ENCODE data around the gene UMODL1. TPM values are rescaled to one million over a fixed set of nuclear protein-coding genes. Genes with fewer than 3 reads are reported as not detected.

The UMODL1 gene
- total RNA-seq, 2 experiments from 2014 or later: not detected

DNA sequence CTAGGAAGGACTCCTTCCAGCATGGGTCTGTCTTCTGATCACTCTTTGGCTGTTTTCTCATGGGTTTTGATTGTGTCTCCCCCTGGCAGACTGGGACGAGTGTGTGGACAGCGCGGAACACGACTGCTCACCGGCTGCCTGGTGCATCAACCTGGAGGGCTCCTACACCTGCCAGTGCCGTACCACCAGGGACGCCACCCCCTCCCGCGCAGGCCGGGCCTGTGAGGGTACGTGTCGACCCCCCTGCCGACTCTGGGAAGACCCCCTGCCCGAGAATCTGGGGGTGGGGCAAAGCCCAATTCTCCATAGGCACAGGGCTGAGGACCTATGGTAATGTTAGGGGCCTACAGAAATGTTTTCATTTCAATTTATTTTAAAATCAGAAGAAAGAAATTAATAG lies 38.4 kb downstream of the UMODL1 start:
- DNase-seq (no peak), ATAC-seq (no peak)
- H3K36me3 Mint-ChIP-seq (ENCODE audit: low read depth): no peaks in the 10 kb centered on the region
- peaks cover 5% of the 10 kb centered on the region for H3K4me1 Mint-ChIP-seq (ENCODE audit: low read depth)
- no peak overlapping the region for H3K4me3 Mint-ChIP-seq
- CTCF ChIA-PET: interaction anchor here (0.8 to 6.4 kb wide), 7 partner anchors 10 to 293 kb away, joined by 3 to 76 read pairs (median 16); no protein-coding TSS in a partner anchor
- H3K27me3 Mint-ChIP-seq: no peaks in the 10 kb centered on the region
- H3K27ac Mint-ChIP-seq: no peak overlapping the region
- H3K9me3 Mint-ChIP-seq: no peaks in the 10 kb centered on the region
- TF ChIP-seq, protein P1, sequence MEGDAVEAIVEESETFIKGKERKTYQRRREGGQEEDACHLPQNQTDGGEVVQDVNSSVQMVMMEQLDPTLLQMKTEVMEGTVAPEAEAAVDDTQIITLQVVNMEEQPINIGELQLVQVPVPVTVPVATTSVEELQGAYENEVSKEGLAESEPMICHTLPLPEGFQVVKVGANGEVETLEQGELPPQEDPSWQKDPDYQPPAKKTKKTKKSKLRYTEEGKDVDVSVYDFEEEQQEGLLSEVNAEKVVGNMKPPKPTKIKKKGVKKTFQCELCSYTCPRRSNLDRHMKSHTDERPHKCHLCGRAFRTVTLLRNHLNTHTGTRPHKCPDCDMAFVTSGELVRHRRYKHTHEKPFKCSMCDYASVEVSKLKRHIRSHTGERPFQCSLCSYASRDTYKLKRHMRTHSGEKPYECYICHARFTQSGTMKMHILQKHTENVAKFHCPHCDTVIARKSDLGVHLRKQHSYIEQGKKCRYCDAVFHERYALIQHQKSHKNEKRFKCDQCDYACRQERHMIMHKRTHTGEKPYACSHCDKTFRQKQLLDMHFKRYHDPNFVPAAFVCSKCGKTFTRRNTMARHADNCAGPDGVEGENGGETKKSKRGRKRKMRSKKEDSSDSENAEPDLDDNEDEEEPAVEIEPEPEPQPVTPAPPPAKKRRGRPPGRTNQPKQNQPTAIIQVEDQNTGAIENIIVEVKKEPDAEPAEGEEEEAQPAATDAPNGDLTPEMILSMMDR (IDR thresholded peaks at IDR 0.05): no peak
- intact Hi-C loops (cut with micrococcal nuclease): loop anchor here (5.0 kb wide), 1 partner anchor 107 kb away; no protein-coding TSS in a partner anchor
- POLR2A ChIA-PET: interaction anchor here (0.7 to 1.1 kb wide), 3 partner anchors 137 to 183 kb away, joined by 3 read pairs; no protein-coding TSS in a partner anchor

DNA sequence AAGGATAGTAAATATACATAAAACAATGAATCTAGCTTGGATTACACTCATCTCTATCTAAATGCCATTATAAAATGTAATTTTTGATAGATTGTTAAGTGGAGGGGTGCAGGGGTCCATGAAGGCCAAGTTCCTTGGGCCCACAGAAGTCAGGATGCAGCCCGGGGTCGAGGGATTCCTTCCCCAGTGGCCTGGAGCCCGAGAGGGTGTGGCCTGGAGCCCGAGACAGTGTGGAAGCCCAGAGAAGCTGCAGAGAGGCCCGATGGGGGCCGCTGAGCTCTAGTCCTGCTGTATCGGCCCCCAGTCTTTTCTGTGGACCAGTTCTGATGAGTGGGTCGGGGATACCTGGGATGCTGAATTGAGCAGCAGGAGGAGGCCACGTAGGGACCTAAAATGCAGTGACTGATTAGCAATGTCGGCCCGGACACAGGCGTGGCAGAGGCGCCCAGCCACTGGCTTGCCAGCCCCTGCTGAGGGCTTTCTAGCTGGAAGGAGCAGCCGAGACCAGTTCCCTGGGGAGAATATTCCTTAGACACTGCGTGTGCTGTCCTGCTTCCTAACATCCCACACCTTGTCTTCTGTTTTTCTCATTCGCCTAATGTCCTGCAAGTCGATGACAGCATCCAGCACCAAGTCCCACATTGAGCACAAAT lies 38.9 kb downstream of the UMODL1 start:
- intact Hi-C loops (cut with micrococcal nuclease): loop anchor here (5.0 kb wide), 1 partner anchor 108 kb away; no protein-coding TSS in a partner anchor
- Mint-ChIP-seq H3K27me3 (no peaks in the 10 kb centered on the region), H3K36me3 (ENCODE audit: low read depth) (no peaks in the 10 kb centered on the region), H3K4me3 (no peak overlapping the region), H3K27ac (no peak overlapping the region), H3K4me1 (ENCODE audit: low read depth) (peaks cover 5% of the 10 kb centered on the region), H3K9me3 (no peaks in the 10 kb centered on the region)
- ChIA-PET POLR2A (interaction anchor here (1.1 kb wide), 1 partner anchor 184 kb away, joined by 3 read pairs; no protein-coding TSS in a partner anchor), CTCF (interaction anchor here (0.8 to 6.4 kb wide), 2 partner anchors 9 to 185 kb away, joined by 3 to 76 read pairs; no protein-coding TSS in a partner anchor)
- TF ChIP-seq, protein P1 (IDR thresholded peaks at IDR 0.05): no peak
- ATAC-seq: no peak
- no peak for DNase-seq

DNA sequence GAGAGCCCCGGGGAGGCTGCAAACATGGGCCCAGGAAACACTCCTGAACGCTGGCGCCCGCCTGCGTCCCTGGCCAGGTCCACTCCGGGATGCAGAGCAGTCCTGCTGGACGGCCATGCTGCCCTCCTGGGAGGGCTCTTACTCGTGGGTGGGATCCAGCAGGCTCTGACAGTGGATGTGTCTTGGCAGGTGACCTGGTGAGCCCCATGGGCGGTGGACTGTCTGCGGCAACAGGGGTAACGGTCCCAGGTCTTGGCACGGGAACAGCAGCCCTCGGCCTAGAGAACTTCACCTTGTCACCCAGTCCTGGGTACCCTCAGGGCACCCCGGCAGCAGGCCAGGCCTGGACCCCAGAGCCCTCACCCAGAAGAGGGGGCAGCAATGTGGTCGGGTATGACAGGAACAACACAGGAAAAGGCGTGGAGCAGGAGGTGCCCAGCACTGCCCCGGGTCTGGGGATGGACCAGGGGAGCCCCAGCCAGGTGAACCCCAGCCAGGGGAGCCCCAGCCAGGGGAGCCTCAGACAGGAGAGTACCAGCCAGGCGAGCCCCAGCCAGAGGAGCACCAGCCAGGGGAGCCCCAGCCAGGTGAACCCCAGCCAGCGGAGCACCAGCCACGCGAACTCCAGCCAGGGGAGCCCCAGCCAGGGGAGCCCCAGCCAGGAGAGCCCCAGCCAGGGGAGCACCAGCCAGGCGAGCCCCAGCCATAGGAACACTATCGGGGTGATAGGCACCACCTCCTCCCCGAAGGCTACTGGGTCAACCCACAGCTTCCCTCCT lies 39.8 kb downstream of the UMODL1 start:
- Mint-ChIP-seq H3K9me3 (no peaks in the 10 kb centered on the region), H3K27ac (no peak overlapping the region), H3K4me1 (ENCODE audit: low read depth) (peaks cover 5% of the 10 kb centered on the region), H3K4me3 (no peak overlapping the region), H3K36me3 (ENCODE audit: low read depth) (no peaks in the 10 kb centered on the region), H3K27me3 (no peaks in the 10 kb centered on the region)
- TF ChIP-seq, protein P1 (IDR thresholded peaks at IDR 0.05): no peak
- no peak for ATAC-seq
- ChIA-PET CTCF (interaction anchor here (1.5 to 1.7 kb wide), 2 partner anchors 35 to 148 kb away, joined by 3 to 7 read pairs; no protein-coding TSS in a partner anchor), POLR2A (interaction anchor here (0.6 kb wide), 1 partner anchor 494 kb away, joined by 3 read pairs; no protein-coding TSS in a partner anchor)
- no peak for DNase-seq
- intact Hi-C loops (cut with micrococcal nuclease): no loop called here

DNA sequence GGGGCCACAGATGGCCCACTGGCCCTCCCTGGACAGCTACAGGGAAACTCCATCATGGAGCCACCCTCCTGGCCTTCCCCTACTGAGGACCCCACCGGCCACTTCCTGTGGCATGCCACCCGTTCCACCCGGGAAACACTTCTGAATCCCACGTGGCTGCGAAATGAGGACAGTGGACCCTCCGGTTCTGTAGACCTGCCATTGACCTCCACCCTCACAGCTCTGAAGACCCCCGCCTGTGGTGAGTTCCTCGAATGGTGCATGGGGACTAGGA lies 40.3 kb downstream of the UMODL1 start:
- POLR2A ChIA-PET: interaction anchor here (0.6 kb wide), 1 partner anchor 494 kb away, joined by 3 read pairs; no protein-coding TSS in a partner anchor
- DNase-seq (no peak), ATAC-seq (no peak)
- peaks cover 5% of the 10 kb centered on the region for H3K4me1 Mint-ChIP-seq (ENCODE audit: low read depth)
- H3K27ac Mint-ChIP-seq: no peak overlapping the region
- no peak overlapping the region for H3K4me3 Mint-ChIP-seq
- TF ChIP-seq, protein P1 (IDR thresholded peaks at IDR 0.05): no peak
- H3K9me3 Mint-ChIP-seq: no peaks in the 10 kb centered on the region
- peaks cover 1% of the 10 kb centered on the region for H3K27me3 Mint-ChIP-seq
- no peaks in the 10 kb centered on the region for H3K36me3 Mint-ChIP-seq (ENCODE audit: low read depth)
- CTCF ChIA-PET: interaction anchor here (1.5 to 1.7 kb wide), 2 partner anchors 34 to 147 kb away, joined by 3 to 7 read pairs; no protein-coding TSS in a partner anchor
- intact Hi-C loops (cut with micrococcal nuclease): no loop called here

Measured in activated CD8-positive, alpha-beta T cell treated with anti-CD3 and anti-CD28 coated beads for 36 hours (primary cell).